ENCODE data around the gene CENATAC. TPM values are rescaled to one million over a fixed set of nuclear protein-coding genes. Genes with fewer than 3 reads are reported as not detected.

The CENATAC gene
- total and polyA plus RNA-seq, 9 of the 15 experiments (the other 6 are each of a cell fraction or from before 2014, with no cell fraction given), result 2.4 to 25.5 (median 13.7) TPM

GRCh38 chr11:118980191-118980881 lies 17.6 kb upstream of the CENATAC start:
- peaks cover 15 to 16% of the 10 kb centered on the region in 2 experiments; a peak in 4 of 5 replicates for H3K4me1 ChIP-seq (replicated peaks in 1 of 2; ENCODE audit: control insufficient read depth in 2 of 2, insufficient read depth in 2 of 2, low read length in 2 of 2)
- TF ChIP-seq HNRNPH1 (optimal IDR thresholded peaks at IDR 0.05; ENCODE audit: low read depth, low read length) (no peak), DPF2 (IDR thresholded peaks at IDR 0.05) (peak; percentile 80), XRCC4 (IDR thresholded peaks at IDR 0.05; ENCODE audit: extremely low read depth, insufficient read depth, insufficient read length) (no peak), SMARCE1 (IDR thresholded peaks at IDR 0.05) (peak; percentile 73), GTF2B (IDR thresholded peaks at IDR 0.05; ENCODE audit: extremely low read depth, insufficient read length) (no peak), E2F4 (CRISPR knock-in tag; IDR thresholded peaks at IDR 0.05; ENCODE audit: low read depth) (no peak), BRD9 (IDR thresholded peaks at IDR 0.05; ENCODE audit: low read depth, partially characterized antibody) (peak; percentile 62), AFF4 (CRISPR knock-in tag; IDR thresholded peaks at IDR 0.05) (no peak), SLC30A9 (CRISPR knock-in tag; IDR thresholded peaks at IDR 0.05) (no peak), TSC22D4 (tag; IDR thresholded peaks at IDR 0.05) (no peak), ELK3 (CRISPR knock-in tag; IDR thresholded peaks at IDR 0.05) (no peak), ZNF253 (CRISPR knock-in tag; conservative IDR thresholded peaks at IDR 0.05) (no peak), ZKSCAN1 (IDR thresholded peaks at IDR 0.05; ENCODE audit: low read depth, low read length) (no peak), FOXJ3 (CRISPR knock-in tag; IDR thresholded peaks at IDR 0.05) (no peak), CBX5 (IDR thresholded peaks at IDR 0.05; ENCODE audit: borderline replicate concordance, low read depth) (no peak), EHMT2 (IDR thresholded peaks at IDR 0.05) (no peak), ASH1L (IDR thresholded peaks at IDR 0.05; ENCODE audit: borderline replicate concordance, low read depth, partially characterized antibody) (no peak)

More at GRCh38 chr11:118980191-118980881, 17.6 kb upstream of the CENATAC start:
- 5% methylated on average over 21 of the region's 21 CpGs for WGBS (ENCODE audit: insufficient coverage, low coverage, missing lambda C conversion rate)
- POLR2A ChIA-PET, result interaction anchor here (0.6 to 2.3 kb wide), 5 partner anchors 17 to 355 kb away, joined by 3 to 9 read pairs (median 4); partner anchors contain the start of gene CENATAC
- DNase-seq (ENCODE audit: extremely low read depth in 1 of 4, low spot score in 3 of 4), result peak; percentile 85 to 92 (median 87)
- Histone ChIP-seq H2AFZ (ENCODE audit: low read depth, low read length) (peak overlapping the region; percentile 96), H4K20me1 (replicated peaks; ENCODE audit: control insufficient read depth, insufficient read depth, low read length) (no peaks in the 10 kb centered on the region), H3K27me3 (ENCODE audit: control insufficient read depth in 2 of 2, insufficient read depth in 2 of 2, low read length in 2 of 2) (no peaks in the 10 kb centered on the region), H3K9me3 (replicated peaks; ENCODE audit: control insufficient read depth, insufficient read depth, low read depth, low read length) (no peaks in the 10 kb centered on the region), H3K9ac (ENCODE audit: insufficient read depth in 1 of 2, low read depth in 2 of 2, low read length in 2 of 2) (peak overlapping the region; percentile 70 to 78), H3K79me2 (ENCODE audit: control insufficient read depth, insufficient read depth, low read length) (no peaks in the 10 kb centered on the region), H3K27ac (ENCODE audit: extremely low read depth, low read depth, low read length) (peak overlapping the region; percentile 78), H3K9me1 (ENCODE audit: control insufficient read depth, insufficient read depth, low read length) (no peaks in the 10 kb centered on the region), H3K4me2 (ENCODE audit: insufficient read depth, low read length) (peak overlapping the region; percentile 83), H3K36me3 (ENCODE audit: control insufficient read depth, insufficient read depth, low read length) (no peaks in the 10 kb centered on the region), H3K4me3 (peak overlapping the region; percentile 22; the same call in 1 of the 2 replicates)
- in situ Hi-C loops (cut with MboI), result no loop called here
- intact Hi-C loops (cut with micrococcal nuclease), result no loop called here
- peak; percentile 98 for ATAC-seq
- BruUV-seq (replicated peaks), result TSS peak; percentile 94
- CTCF ChIA-PET (ENCODE audit: low intra/inter-chr PET ratio), result no interaction called here
- FAIRE-seq, result peak; percentile 93
